Retinal pigment epithelial cell (primary cell): Measurements from ENCODE around the gene OCEL1.

Experiments
- DNase-seq: peaks from one replicate; pipeline ENCODE4 v3.0.0-alpha.2; 2010; ENCODE audit warnings: low read depth
- H3K4me3 ChIP-seq: 2 replicates; pipeline ENCODE4 v1.5.1; 2011; ENCODE audit warnings: mild to moderate bottlenecking, low read length, control low read depth, moderate library complexity
- CTCF ChIP-seq: conservative IDR thresholded peaks from 2 replicates; pipeline ENCODE4 v1.5.1; 2011; ENCODE audit warnings: low read depth, low read length, control low read depth, inconsistent platforms

OCEL1 gene

GRCh38 chr19:17219286-17219685, 6.7 kb upstream of the OCEL1 start:
- TF ChIP-seq CTCF = no peak
- DNase-seq = no peak
- no peak overlapping the region for H3K4me3 ChIP-seq

- TF ChIP-seq CTCF = no peak
- DNase-seq = peak; percentile 23
- H3K4me3 ChIP-seq = no peak overlapping the region
Measured at GRCh38 chr19:17220207-17220758, 5.7 kb upstream of the OCEL1 start.

GRCh38 chr19:17225053-17225452, 973 bp upstream of the OCEL1 start:
- no peak overlapping the region for H3K4me3 ChIP-seq
- no peak for DNase-seq
- no peak for TF ChIP-seq CTCF

GRCh38 chr19:17227798-17228367, 1.9 kb downstream of the OCEL1 start:
- no peak for DNase-seq
- no peak overlapping the region for H3K4me3 ChIP-seq
- no peak for TF ChIP-seq CTCF

GRCh38 chr19:17229890-17230289, 3.9 kb downstream of the OCEL1 start:
- H3K4me3 ChIP-seq = no peak overlapping the region
- DNase-seq = no peak
- TF ChIP-seq CTCF = no peak

GRCh38 chr19:17232258-17232657, 6.2 kb downstream of the OCEL1 start:
- DNase-seq = no peak
- H3K4me3 ChIP-seq = no peak overlapping the region
- no peak for TF ChIP-seq CTCF

GRCh38 chr19:17234911-17235299, 8.9 kb downstream of the OCEL1 start:
- no peak for DNase-seq
- no peak for TF ChIP-seq CTCF
- peak overlapping the region; percentile 54 for H3K4me3 ChIP-seq
